Measurements from ENCODE around the gene PPP1R1B. TPM values are rescaled to one million over a fixed set of nuclear protein-coding genes. Genes with fewer than 3 reads are reported as not detected.

The PPP1R1B gene
- total and polyA plus RNA-seq, 7 donors, result 4.2 to 280 (median 12.1) TPM

- 87 to 91% methylated on average over 4 of the region's 4 CpGs for WGBS, 2 donors
- peaks cover 2 to 31% (median 29%) of the 10 kb centered on the region in 4 donors for H3K4me1 ChIP-seq
- DNase-seq, result no peak
- peaks cover 39 to 82% (median 65%) of the 10 kb centered on the region in 3 donors for H3K27me3 ChIP-seq
- H3K36me3 ChIP-seq, result no peaks in the 10 kb centered on the region
- H3K4me3 ChIP-seq, result no peak overlapping the region
- no peak for TF ChIP-seq POLR2A (IDR thresholded peaks at IDR 0.05)
- TF ChIP-seq, protein P1, sequence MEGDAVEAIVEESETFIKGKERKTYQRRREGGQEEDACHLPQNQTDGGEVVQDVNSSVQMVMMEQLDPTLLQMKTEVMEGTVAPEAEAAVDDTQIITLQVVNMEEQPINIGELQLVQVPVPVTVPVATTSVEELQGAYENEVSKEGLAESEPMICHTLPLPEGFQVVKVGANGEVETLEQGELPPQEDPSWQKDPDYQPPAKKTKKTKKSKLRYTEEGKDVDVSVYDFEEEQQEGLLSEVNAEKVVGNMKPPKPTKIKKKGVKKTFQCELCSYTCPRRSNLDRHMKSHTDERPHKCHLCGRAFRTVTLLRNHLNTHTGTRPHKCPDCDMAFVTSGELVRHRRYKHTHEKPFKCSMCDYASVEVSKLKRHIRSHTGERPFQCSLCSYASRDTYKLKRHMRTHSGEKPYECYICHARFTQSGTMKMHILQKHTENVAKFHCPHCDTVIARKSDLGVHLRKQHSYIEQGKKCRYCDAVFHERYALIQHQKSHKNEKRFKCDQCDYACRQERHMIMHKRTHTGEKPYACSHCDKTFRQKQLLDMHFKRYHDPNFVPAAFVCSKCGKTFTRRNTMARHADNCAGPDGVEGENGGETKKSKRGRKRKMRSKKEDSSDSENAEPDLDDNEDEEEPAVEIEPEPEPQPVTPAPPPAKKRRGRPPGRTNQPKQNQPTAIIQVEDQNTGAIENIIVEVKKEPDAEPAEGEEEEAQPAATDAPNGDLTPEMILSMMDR (IDR thresholded peaks at IDR 0.05), result no peak
- no peak for TF ChIP-seq POLR2AphosphoS5 (IDR thresholded peaks at IDR 0.05)
- TF ChIP-seq EP300 (IDR thresholded peaks at IDR 0.05), result no peak
- no peaks in the 10 kb centered on the region for H3K9me3 ChIP-seq
- intact Hi-C loops (cut with DNase I), result no loop called here
- H3K27ac ChIP-seq, result no peak overlapping the region
Measured at GRCh38 chr17:39609416-39610025, 17.2 kb upstream of the PPP1R1B start.

- H3K36me3 ChIP-seq, result no peaks in the 10 kb centered on the region
- intact Hi-C loops (cut with DNase I), result no loop called here
- DNase-seq, result no peak
- no peak for TF ChIP-seq POLR2AphosphoS5 (IDR thresholded peaks at IDR 0.05)
- TF ChIP-seq, protein P1 (IDR thresholded peaks at IDR 0.05), result no peak
- peaks cover 2 to 13% (median 11%) of the 10 kb centered on the region in 4 donors for H3K4me1 ChIP-seq
- H3K9me3 ChIP-seq, result no peaks in the 10 kb centered on the region
- H3K27ac ChIP-seq, result no peak overlapping the region
- WGBS, 2 donors, result 88 to 89% methylated on average over 9 of the region's 9 CpGs
- H3K4me3 ChIP-seq, result no peak overlapping the region
- peaks cover 20 to 68% (median 52%) of the 10 kb centered on the region in 3 donors for H3K27me3 ChIP-seq
Measured at GRCh38 chr17:39611401-39612112, 15.2 kb upstream of the PPP1R1B start.

DNA sequence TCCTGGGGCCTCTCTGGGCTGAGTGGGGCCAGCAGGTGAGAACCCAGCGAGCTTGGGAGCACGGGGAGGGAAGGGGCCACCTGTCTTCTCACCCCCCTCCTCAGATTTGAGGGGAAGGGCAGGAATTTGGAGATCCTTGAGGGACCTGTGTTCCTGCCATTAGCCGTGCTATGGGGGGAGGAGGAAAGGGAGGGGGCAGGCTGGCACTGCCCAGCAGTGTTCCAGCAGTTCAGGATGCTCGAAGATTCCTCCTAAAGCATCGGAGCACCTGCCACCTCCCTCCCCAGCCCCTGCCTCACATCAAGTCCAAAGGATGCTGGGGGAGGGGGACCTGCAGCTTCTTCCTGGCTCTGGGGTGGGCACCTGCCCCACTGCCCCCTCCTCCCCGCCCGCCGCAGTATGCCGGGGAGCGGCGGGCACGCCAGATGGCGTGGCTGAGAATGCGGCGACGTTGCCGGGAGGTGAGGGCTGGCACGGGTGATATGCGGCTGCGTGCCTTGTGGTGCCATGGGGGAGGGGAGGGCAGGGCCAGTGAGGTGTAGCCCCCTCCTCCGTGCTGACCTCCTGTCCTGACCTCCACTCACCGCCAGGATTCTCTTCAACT, 14.4 kb upstream of the PPP1R1B start:
- WGBS, 2 donors, result 45 to 80% methylated on average over 22 of the region's 22 CpGs
- Histone ChIP-seq H3K27ac (no peak overlapping the region), H3K4me3 (no peak overlapping the region), H3K36me3 (no peaks in the 10 kb centered on the region), H3K9me3 (no peaks in the 10 kb centered on the region), H3K27me3 (peaks cover 14 to 60% (median 43%) of the 10 kb centered on the region in 3 donors), H3K4me1 (peaks cover 0 to 8% (median 6%) of the 10 kb centered on the region in 4 donors)
- intact Hi-C loops (cut with DNase I), result no loop called here
- DNase-seq, result no peak
- TF ChIP-seq POLR2AphosphoS5 (IDR thresholded peaks at IDR 0.05) (no peak), EP300 (IDR thresholded peaks at IDR 0.05) (no peak), POLR2A (IDR thresholded peaks at IDR 0.05) (no peak)
- TF ChIP-seq, protein P1 (IDR thresholded peaks at IDR 0.05), result no peak

DNA sequence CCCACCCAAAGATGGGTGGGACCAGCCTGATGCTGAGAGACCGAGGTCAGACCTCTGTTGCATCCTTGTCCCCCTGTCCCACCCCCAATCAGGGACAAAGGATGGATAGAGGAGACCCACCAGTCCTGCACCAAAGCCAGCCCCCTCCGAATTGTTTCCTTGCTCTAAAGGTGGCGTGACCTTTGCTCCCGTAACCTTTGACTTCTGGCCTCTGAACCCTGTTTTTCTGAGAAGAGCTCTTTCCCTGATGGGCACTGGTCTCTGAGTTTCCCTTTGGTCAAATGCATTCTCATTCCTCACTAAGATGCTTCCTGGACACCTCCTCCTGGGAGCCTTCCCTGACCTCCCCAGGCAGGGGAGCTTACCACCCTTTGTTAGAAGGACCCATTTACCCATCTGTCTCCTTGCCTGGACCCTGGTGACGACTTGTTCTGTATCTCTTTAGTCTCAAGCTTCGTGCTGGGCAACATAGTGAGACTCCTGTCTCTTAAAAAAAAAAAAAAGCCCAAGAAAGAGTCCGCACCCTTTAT, 13.8 kb upstream of the PPP1R1B start:
- TF ChIP-seq POLR2A (IDR thresholded peaks at IDR 0.05) (no peak), EP300 (IDR thresholded peaks at IDR 0.05) (no peak), POLR2AphosphoS5 (IDR thresholded peaks at IDR 0.05) (no peak)
- TF ChIP-seq, protein P1 (IDR thresholded peaks at IDR 0.05), result no peak

More for the DNA sequence above, 13.8 kb upstream of the PPP1R1B start:
- Histone ChIP-seq H3K27me3 (peaks cover 10 to 54% (median 37%) of the 10 kb centered on the region in 3 donors), H3K36me3 (no peaks in the 10 kb centered on the region), H3K9me3 (no peaks in the 10 kb centered on the region), H3K4me1 (peaks cover 0 to 7% (median 6%) of the 10 kb centered on the region in 4 donors), H3K4me3 (no peak overlapping the region), H3K27ac (no peak overlapping the region)
- 57 to 75% methylated on average over 7 of the region's 7 CpGs for WGBS, 2 donors
- no peak for DNase-seq
- intact Hi-C loops (cut with DNase I), result no loop called here

All from sigmoid colon (tissue), 7 donors.